Measurements from ENCODE around the gene SSTR3.
"Not testable (repeated sequence)": the region's sequence is repeated elsewhere in the genome, so short reads cannot be mapped to it uniquely, and the experiment has no call there.

The SSTR3 gene

DNA sequence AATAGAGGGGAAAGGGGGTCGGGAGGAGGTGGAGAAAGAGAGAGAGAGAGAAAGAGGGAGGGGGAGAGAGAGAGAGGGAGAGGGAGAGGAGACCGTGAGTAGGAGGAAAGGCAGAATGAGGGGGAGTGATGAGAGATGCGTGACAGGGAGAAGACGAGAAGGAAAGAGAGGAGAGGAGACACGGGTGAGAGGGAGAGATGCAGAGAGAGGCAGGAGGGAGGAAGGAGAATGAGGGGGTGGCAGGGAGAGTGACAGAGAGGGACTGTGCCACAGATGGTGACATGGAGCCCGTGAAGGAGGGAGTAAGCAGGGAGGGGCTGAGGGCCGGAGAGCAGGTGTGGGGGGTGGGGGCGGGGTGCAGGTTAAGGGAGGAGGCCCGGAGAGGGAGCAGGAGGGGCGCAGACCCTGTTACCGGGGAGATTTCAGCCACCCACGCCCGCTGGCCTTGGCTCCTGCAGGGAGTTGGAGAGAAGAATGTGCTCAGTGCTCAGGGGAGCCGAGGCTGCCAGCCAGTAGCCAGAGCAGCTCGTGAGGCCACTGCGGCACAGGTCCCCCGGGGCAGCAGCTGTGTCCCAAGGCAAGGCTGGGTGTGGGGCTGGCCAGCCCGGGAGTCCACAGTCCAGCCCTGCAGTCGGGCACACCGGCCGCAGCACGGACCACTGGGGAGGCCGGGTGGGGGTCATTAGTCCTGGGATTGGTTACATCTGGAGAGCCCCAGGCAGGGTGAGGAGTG lies at the start of gene SSTR3:
SSTR3 (minus strand) TSS at position 304 of the 733 bp plus-strand sequence. CDS start 4,674 bp downstream, outside the sequence.
- no peak for DNase-seq (ENCODE audit: low spot score)

GRCh38 chr22:37260901-37261336 lies 48.6 kb upstream of the SSTR3 start:
- DNase-seq (ENCODE audit: low spot score) = peak; percentile 76

- no peak for DNase-seq (ENCODE audit: low spot score)
Measured at GRCh38 chr22:37260155-37260795, 48.0 kb upstream of the SSTR3 start.

GRCh38 chr22:37259540-37260029 lies 47.3 kb upstream of the SSTR3 start:
- no peak for DNase-seq (ENCODE audit: low spot score)

GRCh38 chr22:37258753-37259401 lies 46.6 kb upstream of the SSTR3 start:
- peak; percentile 70 for DNase-seq (ENCODE audit: low spot score)

GRCh38 chr22:37258005-37258752 lies 45.9 kb upstream of the SSTR3 start:
- no peak for DNase-seq (ENCODE audit: low spot score)

DNA sequence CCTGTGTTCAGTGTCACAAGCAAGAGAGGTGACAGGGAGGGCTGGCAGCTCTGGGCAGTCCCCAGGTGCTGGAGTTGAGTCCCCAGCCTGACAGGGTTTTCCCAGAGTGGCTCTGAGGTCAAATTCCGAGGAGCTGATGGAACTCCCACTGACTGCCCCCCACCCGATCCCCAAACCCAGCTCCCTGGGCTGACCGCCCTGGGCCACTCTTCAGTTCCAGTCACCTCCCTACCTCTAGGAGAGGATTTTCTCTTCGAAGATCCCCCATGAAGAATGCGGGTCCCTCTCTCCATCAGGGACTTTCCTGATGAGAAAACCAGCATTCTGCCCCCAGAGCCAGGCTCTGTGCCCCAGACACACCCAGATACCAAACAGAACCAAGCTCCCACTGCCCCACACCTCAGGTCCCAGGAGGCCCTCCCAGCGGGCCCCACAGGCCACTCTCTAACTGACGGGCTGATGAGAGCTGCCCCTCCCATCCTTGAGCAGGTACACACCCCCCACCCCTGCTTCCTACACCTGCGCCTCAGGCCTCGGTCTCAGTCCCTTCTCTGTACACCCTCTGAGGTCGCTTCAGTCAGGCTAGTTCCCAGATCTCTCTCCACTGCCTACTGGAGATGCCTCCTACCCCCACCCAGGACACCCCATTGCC lies 43.9 kb upstream of the SSTR3 start:
- DNase-seq (ENCODE audit: low spot score) = no peak

DNA sequence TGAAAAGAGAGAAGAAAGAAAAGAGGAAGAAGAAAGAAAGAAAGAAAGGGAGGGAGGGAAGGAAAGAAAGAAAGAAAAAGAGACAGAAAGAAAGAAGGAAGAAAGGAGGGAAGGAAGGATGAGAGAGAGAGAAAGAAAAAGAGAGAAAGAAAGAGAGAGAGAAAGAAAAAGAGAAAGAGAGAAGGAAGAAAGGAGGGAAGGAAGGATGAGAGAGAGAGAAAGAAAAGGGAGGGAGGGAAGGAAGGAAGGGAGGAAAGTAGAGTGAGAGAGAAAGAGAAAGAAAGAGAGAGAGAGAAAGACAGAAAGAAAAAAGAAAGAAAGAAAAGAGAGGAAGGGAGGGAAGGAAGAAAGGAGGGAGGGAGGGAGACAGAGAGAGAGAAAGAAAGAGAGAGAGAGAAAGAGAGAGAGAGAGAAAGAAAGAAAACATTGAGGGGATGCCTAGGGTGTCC lies 43.3 kb upstream of the SSTR3 start:
- no peak for DNase-seq (ENCODE audit: low spot score)

DNA sequence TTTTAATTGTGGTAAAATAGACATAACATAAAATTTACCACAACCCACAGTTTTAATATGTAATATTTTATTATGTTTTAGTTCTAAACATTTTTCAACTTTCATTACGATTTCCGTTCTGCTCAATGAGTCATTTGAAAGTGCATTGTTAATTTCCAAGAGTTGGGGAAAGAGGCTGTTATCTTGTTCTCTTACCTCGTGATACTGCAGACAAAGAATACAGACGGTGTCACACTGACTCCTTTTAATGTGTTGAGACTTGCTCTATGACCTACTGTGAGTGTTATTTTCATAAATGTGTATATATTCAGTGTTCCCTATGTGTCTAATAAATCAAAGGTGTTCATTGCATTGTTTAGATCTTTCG lies 42.6 kb upstream of the SSTR3 start:
- DNase-seq (ENCODE audit: low spot score) = no peak

DNA sequence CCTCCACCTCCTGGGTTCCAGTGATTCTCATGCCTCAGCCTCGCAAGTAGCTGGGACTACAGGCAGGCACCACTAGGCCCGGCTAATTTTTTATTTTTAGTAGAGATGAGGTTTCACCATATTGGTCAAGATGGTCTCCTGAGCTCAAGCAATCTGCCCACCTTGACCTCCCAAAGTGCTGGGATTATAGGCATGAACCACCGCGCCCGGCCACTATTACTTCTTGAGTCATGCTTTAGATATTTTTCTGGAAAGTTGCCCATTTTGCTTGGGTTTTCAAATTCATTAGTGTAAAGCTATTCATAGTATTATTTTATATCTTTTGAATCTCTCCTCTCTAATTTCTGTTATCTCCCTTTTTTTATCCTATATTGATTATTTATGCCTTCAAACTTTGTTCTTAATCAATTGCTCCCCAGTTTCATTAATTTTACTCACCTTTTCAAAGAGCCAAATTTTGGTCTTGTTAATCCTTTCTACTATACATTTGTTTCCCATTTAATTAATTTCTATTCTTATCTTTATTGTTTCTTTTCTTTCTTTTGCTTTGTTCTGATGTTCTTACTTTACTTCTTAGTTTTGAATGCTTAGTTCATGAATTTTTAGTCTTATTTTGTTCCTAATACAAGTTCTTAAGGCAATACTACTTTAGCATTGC lies 42.1 kb upstream of the SSTR3 start:
- DNase-seq (ENCODE audit: low spot score) = no peak

- DNase-seq (ENCODE audit: low spot score) = no peak
Measured at GRCh38 chr22:37253126-37253660, 40.9 kb upstream of the SSTR3 start.

GRCh38 chr22:37251836-37252235 lies 39.6 kb upstream of the SSTR3 start:
- DNase-seq (ENCODE audit: low spot score) = not testable (repeated sequence)

DNA sequence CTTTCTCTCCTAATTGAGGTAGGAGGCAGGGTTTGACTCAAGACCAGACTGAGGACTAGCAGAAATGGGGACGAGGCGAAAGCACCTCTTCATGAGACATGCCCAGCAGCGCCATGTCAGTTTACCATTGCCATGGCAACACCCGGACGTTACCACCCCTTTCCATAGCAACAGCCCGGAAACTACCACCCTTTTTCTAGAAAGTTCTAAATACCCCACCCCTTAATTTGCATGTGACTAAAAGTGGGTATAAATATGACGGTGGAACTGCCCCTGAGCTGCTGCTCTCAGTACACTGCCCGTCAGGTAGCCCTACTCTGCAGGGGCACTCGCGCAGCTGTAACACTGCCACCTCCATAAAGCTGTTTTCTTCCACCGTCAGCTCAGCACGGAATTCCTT lies 37.7 kb upstream of the SSTR3 start:
- no peak for DNase-seq (ENCODE audit: low spot score)

GRCh38 chr22:37248251-37248650 lies 36.0 kb upstream of the SSTR3 start:
- DNase-seq (ENCODE audit: low spot score) = no peak

DNA sequence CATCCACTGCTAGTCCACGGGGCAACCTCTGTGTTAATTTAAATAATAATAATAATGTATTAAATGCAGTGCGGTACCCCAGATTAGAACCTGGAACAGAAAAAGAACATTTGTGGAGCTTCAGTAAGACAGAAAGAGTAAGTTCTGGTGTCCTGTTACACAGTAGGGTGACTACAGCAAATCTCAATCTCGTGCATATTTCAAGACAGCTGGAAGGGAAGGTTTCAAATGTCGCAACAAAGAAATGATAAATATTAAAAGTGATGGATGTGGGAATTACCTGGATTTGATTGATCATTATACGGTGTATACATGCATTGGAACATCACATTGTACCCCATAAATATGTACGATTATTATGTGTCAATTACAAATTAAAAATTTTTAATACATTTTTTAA lies 33.5 kb upstream of the SSTR3 start:
- no peak for DNase-seq (ENCODE audit: low spot score)

GRCh38 chr22:37244922-37245722 lies 32.8 kb upstream of the SSTR3 start:
- peak; percentile 87 for DNase-seq (ENCODE audit: low spot score)

DNA sequence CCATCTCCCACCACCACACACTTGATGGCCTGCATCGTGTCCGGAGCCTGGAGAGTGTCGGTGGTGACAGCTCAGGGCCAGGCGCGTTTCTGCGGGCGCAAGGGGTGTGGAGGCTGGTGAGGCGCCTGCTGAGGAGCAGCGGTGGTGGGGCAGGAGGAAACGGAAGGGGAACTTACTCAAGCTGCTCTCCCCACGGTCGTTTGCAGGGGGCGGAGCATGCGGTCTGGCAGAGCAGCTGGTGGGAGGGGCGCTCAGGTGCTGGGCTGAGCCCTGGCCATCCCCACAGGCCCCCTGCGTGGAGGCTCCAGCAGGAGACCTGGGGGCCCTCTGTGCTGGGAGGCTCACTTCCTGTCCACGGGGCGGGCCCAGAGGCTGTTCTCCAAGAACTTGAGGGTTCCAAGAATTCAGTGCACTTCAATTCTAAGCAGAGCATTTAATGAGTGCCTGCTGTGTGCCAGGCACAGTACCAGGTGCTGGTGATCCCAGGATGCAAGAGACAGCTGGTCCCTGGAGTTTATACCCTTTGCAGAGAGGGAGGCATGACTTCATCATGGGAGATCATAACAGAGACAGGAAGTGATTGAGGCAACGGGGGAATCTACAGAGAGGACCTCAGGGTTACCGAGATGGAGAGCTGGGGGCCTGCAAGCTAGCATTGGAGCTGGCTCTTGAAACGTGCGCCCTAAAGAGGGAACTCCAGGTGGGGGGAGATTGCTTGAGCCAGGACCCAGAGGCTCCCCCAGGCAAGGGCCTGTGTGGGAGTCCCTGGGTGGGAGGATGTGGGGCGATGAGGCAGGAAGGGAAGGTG lies 32.0 kb upstream of the SSTR3 start, which contains the start of gene RAC2:
RAC2 (minus strand) TSS at position 156 of the 808 bp plus-strand sequence; CDS start at position 35, 121 bp downstream.
- peak; percentile 94 for DNase-seq (ENCODE audit: low spot score)

GRCh38 chr22:37243402-37244113 lies 31.3 kb upstream of the SSTR3 start:
- DNase-seq (ENCODE audit: low spot score) = peak; percentile 37
